Activated T-cell treated with anti-CD3 and anti-CD28 coated beads, Interleukin-2, amount 50 U/mL, for 4 hours (primary cell): ENCODE measurements around the gene PLEK2. TPM values are rescaled to one million over a fixed set of nuclear protein-coding genes. Genes with fewer than 3 reads are reported as not detected.
A peak's percentile ranks its signal among the peaks of the same experiment; 100 is the strongest.

ENCODE experiments used
- ATAC-seq, 2 donors: fragments of 200-7000 bp; cut with Tn5 transposase; one replicate each; pipeline ENCODE4 v1.10.0; 2021
- DNase-seq: peaks from one replicate; pipeline ENCODE4 v3.0.0-alpha.2; 2020
- H3K27me3 Mint-ChIP-seq: one replicate; pipeline ENCODE4 v1.8.0; 2021; ENCODE audit warnings: low read depth, mixed read lengths
- H3K36me3 Mint-ChIP-seq: one replicate; pipeline ENCODE4 v1.8.0; 2022; ENCODE audit warnings: mixed read lengths; ENCODE audit not compliant: insufficient read depth
- H3K4me1 Mint-ChIP-seq: one replicate; pipeline ENCODE4 v1.8.0; 2021; ENCODE audit warnings: low read depth, mixed read lengths
- H3K4me3 Mint-ChIP-seq: one replicate; pipeline ENCODE4 v1.8.0; 2021; ENCODE audit warnings: mild to moderate bottlenecking, moderate library complexity, mixed read lengths
- H3K9me3 Mint-ChIP-seq: one replicate; pipeline ENCODE4 v1.8.0; 2021; ENCODE audit warnings: mixed read lengths
- total RNA-seq, 3 donors: library from RNA; stranded (reverse); gene quantifications; one replicate each; pipeline ENCODE4 v1.2.1, GENCODE V29; 2021

PLEK2 gene
- total RNA-seq, 3 donors from 2014 or later: 1.8 to 2.5 (median 2.4) TPM

- ATAC-seq (peak; percentile 90 to 92), DNase-seq (no peak)
- Mint-ChIP-seq H3K4me1 (peaks cover 33% of the 10 kb centered on the region), H3K9me3 (no peaks in the 10 kb centered on the region), H3K4me3 (no peak overlapping the region), H3K27me3 (no peaks in the 10 kb centered on the region), H3K36me3 (peaks cover 44% of the 10 kb centered on the region)
These were observed 38.6 kb downstream of the PLEK2 start for GRCh38 chr14:67373347-67373746.

- H3K4me1 Mint-ChIP-seq: peaks cover 37% of the 10 kb centered on the region
- no peak for DNase-seq
- H3K4me3 Mint-ChIP-seq: no peak overlapping the region
- no peaks in the 10 kb centered on the region for H3K9me3 Mint-ChIP-seq
- peaks cover 48% of the 10 kb centered on the region for H3K36me3 Mint-ChIP-seq
- ATAC-seq: no peak
- no peaks in the 10 kb centered on the region for H3K27me3 Mint-ChIP-seq
These were observed 39.1 kb downstream of the PLEK2 start for GRCh38 chr14:67372833-67373232.

- DNase-seq: no peak
- Mint-ChIP-seq H3K27me3 (no peaks in the 10 kb centered on the region), H3K4me1 (peaks cover 38% of the 10 kb centered on the region), H3K9me3 (no peaks in the 10 kb centered on the region), H3K4me3 (no peak overlapping the region), H3K36me3 (peaks cover 42% of the 10 kb centered on the region)
- ATAC-seq: no peak
These were observed 40.5 kb downstream of the PLEK2 start for GRCh38 chr14:67371247-67372148.

GRCh38 chr14:67370830-67371229 is 41.1 kb downstream of the PLEK2 start:
- peak; percentile 51 to 66 for ATAC-seq
- peaks cover 40% of the 10 kb centered on the region for H3K4me1 Mint-ChIP-seq
- H3K9me3 Mint-ChIP-seq: no peaks in the 10 kb centered on the region
- no peaks in the 10 kb centered on the region for H3K27me3 Mint-ChIP-seq
- H3K36me3 Mint-ChIP-seq: peaks cover 40% of the 10 kb centered on the region
- no peak overlapping the region for H3K4me3 Mint-ChIP-seq
- no peak for DNase-seq

- H3K4me3 Mint-ChIP-seq: no peak overlapping the region
- peaks cover 53% of the 10 kb centered on the region for H3K4me1 Mint-ChIP-seq
- DNase-seq (no peak), ATAC-seq (no peak)
- no peaks in the 10 kb centered on the region for H3K9me3 Mint-ChIP-seq
- H3K36me3 Mint-ChIP-seq: peaks cover 37% of the 10 kb centered on the region
- H3K27me3 Mint-ChIP-seq: no peaks in the 10 kb centered on the region
These were observed 46.5 kb downstream of the PLEK2 start for GRCh38 chr14:67365476-67365875.

- Mint-ChIP-seq H3K4me1 (peaks cover 58% of the 10 kb centered on the region), H3K36me3 (peaks cover 14% of the 10 kb centered on the region), H3K27me3 (no peaks in the 10 kb centered on the region), H3K9me3 (no peaks in the 10 kb centered on the region), H3K4me3 (peak overlapping the region; percentile 98)
- ATAC-seq (peak; percentile 39 to 41), DNase-seq (no peak)
These were observed 51.3 kb downstream of the PLEK2 start for GRCh38 chr14:67360470-67361206.

- Mint-ChIP-seq H3K9me3 (no peaks in the 10 kb centered on the region), H3K27me3 (no peaks in the 10 kb centered on the region), H3K4me3 (peak within 1 kb of the TSS; percentile 98), H3K4me1 (peaks cover 54% of the 10 kb centered on the region), H3K36me3 (peaks cover 8% of the 10 kb centered on the region)
- ATAC-seq: peak; percentile 91 to 93
- DNase-seq: peak; percentile 99
These were observed 52.0 kb downstream of the PLEK2 start, which contains the start of the genes ATP6V1D and EIF2S1 for GRCh38 chr14:67359775-67360469. ATP6V1D (minus strand) TSS chr14:67359804; CDS start chr14:67359698, 106 bp downstream. EIF2S1 (plus strand) TSS chr14:67360328; CDS start chr14:67364768, 4,440 bp downstream.

- H3K9me3 Mint-ChIP-seq: no peaks in the 10 kb centered on the region
- H3K36me3 Mint-ChIP-seq: peaks cover 5% of the 10 kb centered on the region
- DNase-seq (no peak), ATAC-seq (no peak)
- H3K4me3 Mint-ChIP-seq: peak overlapping the region; percentile 98
- H3K4me1 Mint-ChIP-seq: peaks cover 47% of the 10 kb centered on the region
- H3K27me3 Mint-ChIP-seq: no peaks in the 10 kb centered on the region
These were observed 52.8 kb downstream of the PLEK2 start for GRCh38 chr14:67358924-67359774.

GRCh38 chr14:67357969-67358354 is 54.0 kb downstream of the PLEK2 start:
- ATAC-seq: no peak
- H3K36me3 Mint-ChIP-seq: peaks cover 6% of the 10 kb centered on the region
- H3K9me3 Mint-ChIP-seq: no peaks in the 10 kb centered on the region
- peak overlapping the region; percentile 98 for H3K4me3 Mint-ChIP-seq
- no peak for DNase-seq
- H3K27me3 Mint-ChIP-seq: no peaks in the 10 kb centered on the region
- H3K4me1 Mint-ChIP-seq: peaks cover 41% of the 10 kb centered on the region

GRCh38 chr14:67357186-67357968 is 54.6 kb downstream of the PLEK2 start:
- H3K4me1 Mint-ChIP-seq: peaks cover 38% of the 10 kb centered on the region
- no peaks in the 10 kb centered on the region for H3K27me3 Mint-ChIP-seq
- no peak for DNase-seq
- peak overlapping the region; percentile 98 for H3K4me3 Mint-ChIP-seq
- H3K9me3 Mint-ChIP-seq: no peaks in the 10 kb centered on the region
- ATAC-seq: no peak
- peaks cover 6% of the 10 kb centered on the region for H3K36me3 Mint-ChIP-seq

GRCh38 chr14:67352055-67352454 is 59.9 kb downstream of the PLEK2 start:
- ATAC-seq: no peak

GRCh38 chr14:67345583-67345982 is 66.4 kb downstream of the PLEK2 start:
- Mint-ChIP-seq H3K36me3 (peaks cover 28% of the 10 kb centered on the region), H3K4me3 (no peak overlapping the region), H3K9me3 (no peaks in the 10 kb centered on the region), H3K27me3 (no peaks in the 10 kb centered on the region), H3K4me1 (no peaks in the 10 kb centered on the region)
- no peak for DNase-seq
- no peak for ATAC-seq

More at GRCh38 chr14:67352055-67352454, 59.9 kb downstream of the PLEK2 start:
- DNase-seq: no peak
- peaks cover 17% of the 10 kb centered on the region for H3K36me3 Mint-ChIP-seq
- H3K27me3 Mint-ChIP-seq: no peaks in the 10 kb centered on the region
- no peaks in the 10 kb centered on the region for H3K9me3 Mint-ChIP-seq
- peaks cover 10% of the 10 kb centered on the region for H3K4me1 Mint-ChIP-seq
- no peak overlapping the region for H3K4me3 Mint-ChIP-seq
